Body of pancreas (tissue), 4 donors: Measurements from ENCODE around the gene HSFX3. TPM values are rescaled to one million over a fixed set of nuclear protein-coding genes. Genes with fewer than 3 reads are reported as not detected.

ENCODE experiments used
- ATAC-seq: fragments of 150-250 bp; one replicate; pipeline ENCODE4 v1.9.1; 2016
- DNase-seq, 4 donors: peaks; one replicate each; pipeline ENCODE4 v3.0.0-alpha.2; 2019
- H3K27ac ChIP-seq, 4 donors: fragments of 200-600 bp; sonication (generic); 1 replicate in 3 of 4; 2 replicates in 1 of 4; pipeline versions ENCODE4 v1.5.1 to v1.6.1; 2016 to 2019; ENCODE audit warnings: mild to moderate bottlenecking in 1 of 4, mixed read lengths in 1 of 4, moderate library complexity in 1 of 4
- H3K27me3 ChIP-seq, 2 donors: fragments of 200-600 bp; sonication (generic); one replicate each; pipeline ENCODE4 v1.6.0; 2016; ENCODE audit warnings: mild to moderate bottlenecking in 1 of 2
- H3K36me3 ChIP-seq, 2 donors: fragments of 200-600 bp; sonication (generic); replicated peaks in 1 of 2; 2 replicates each; pipeline ENCODE4 v1.5.1; 2016; ENCODE audit warnings: low read depth in 2 of 2; ENCODE audit not compliant: insufficient read depth in 1 of 2
- H3K4me1 ChIP-seq: fragments of 200-600 bp; sonication (generic); one replicate; pipeline ENCODE4 v1.6.0; 2016
- H3K4me3 ChIP-seq, 2 donors: fragments of 200-600 bp; sonication (generic); 1 replicate in 1 of 2; 2 replicates in 1 of 2; pipeline ENCODE4 v1.5.1; 2016 to 2019
- H3K9me3 ChIP-seq, 3 donors: fragments of 200-600 bp; sonication (generic); 1 replicate in 2 of 3; 2 replicates in 1 of 3; pipeline ENCODE4 v1.5.1; 2016
- CTCF ChIP-seq, 7 experiments: fragments of 450-650 bp in 4 of 7; fragments of 200-600 bp in 3 of 7; sonication (generic) in 3 of 7; IDR thresholded peaks; one replicate each; pipeline ENCODE4 v1.5.1; 2016 to 2019; ENCODE audit warnings: antibody characterized with exemption in 7 of 7
- POLR2A ChIP-seq, 3 donors: fragments of 450-650 bp; IDR thresholded peaks; one replicate each; pipeline ENCODE4 v1.6.1; 2016; ENCODE audit warnings: antibody characterized with exemption in 3 of 3, mild to moderate bottlenecking in 2 of 3
- WGBS, 2 donors: methylation state at CpG; one replicate each; pipeline ENCODE4 v1.1.5; 2017; 5-methylcytosine and 5-hydroxymethylcytosine counted together
- intact Hi-C: fragments of 100-400 bp; cut with DNase I; formaldehyde crosslinking; loops from one replicate; pipeline ENCODE4 v1.15.1; 2023
- total RNA-seq, 2 donors: library from RNA; depleted of rRNA; stranded (reverse); fragments of >200 nt; gene quantifications; one replicate each; pipeline ENCODE4 v1.1.0, GENCODE V29; 2016

The HSFX3 gene
- total RNA-seq, 2 donors from 2014 or later: not detected

- ATAC-seq: no peak
- H3K36me3 ChIP-seq: no peaks in the 10 kb centered on the region
- no peak for DNase-seq
- H3K9me3 ChIP-seq: no peaks in the 10 kb centered on the region
- no peaks in the 10 kb centered on the region for H3K27me3 ChIP-seq
- intact Hi-C loops: no loop called here
- no peak overlapping the region for H3K27ac ChIP-seq
- 25 to 27% methylated on average over 4 of the region's 4 CpGs for WGBS, 2 donors
- H3K4me3 ChIP-seq: no peak overlapping the region
- H3K4me1 ChIP-seq: peaks cover 10% of the 10 kb centered on the region
- TF ChIP-seq POLR2A (IDR thresholded peaks at IDR 0.05): no peak
- no peak for TF ChIP-seq CTCF (IDR thresholded peaks at IDR 0.05)
Observed at GRCh38 chrX:149510386-149510785, 39.3 kb downstream of the HSFX3 start.

GRCh38 chrX:149508467-149508866 is 41.3 kb downstream of the HSFX3 start:
- TF ChIP-seq CTCF (IDR thresholded peaks at IDR 0.05) (no peak), POLR2A (IDR thresholded peaks at IDR 0.05) (no peak)
- WGBS, 2 donors: 30 to 45% methylated on average over 1 of the region's 1 CpG
- ATAC-seq: no peak
- Histone ChIP-seq H3K27me3 (no peaks in the 10 kb centered on the region), H3K4me1 (peaks cover 18% of the 10 kb centered on the region), H3K4me3 (no peak overlapping the region), H3K36me3 (no peaks in the 10 kb centered on the region), H3K9me3 (no peaks in the 10 kb centered on the region), H3K27ac (no peak overlapping the region)
- intact Hi-C loops: no loop called here
- no peak for DNase-seq

GRCh38 chrX:149506349-149506748 is 43.4 kb downstream of the HSFX3 start:
- intact Hi-C loops: no loop called here
- Histone ChIP-seq H3K9me3 (no peaks in the 10 kb centered on the region), H3K36me3 (no peaks in the 10 kb centered on the region), H3K4me1 (peaks cover 13% of the 10 kb centered on the region), H3K4me3 (no peak overlapping the region), H3K27me3 (no peaks in the 10 kb centered on the region), H3K27ac (no peak overlapping the region)
- ATAC-seq (no peak), DNase-seq (no peak)
- TF ChIP-seq POLR2A (IDR thresholded peaks at IDR 0.05) (no peak), CTCF (IDR thresholded peaks at IDR 0.05) (no peak)
- WGBS, 2 donors: 91 to 96% methylated on average over 2 of the region's 2 CpGs

- no peaks in the 10 kb centered on the region for H3K27me3 ChIP-seq
- no peak overlapping the region for H3K4me3 ChIP-seq
- no peaks in the 10 kb centered on the region for H3K36me3 ChIP-seq
- H3K27ac ChIP-seq: peak overlapping the region in 2 of 4 donors; percentile 77 to 88
- H3K4me1 ChIP-seq: peaks cover 13% of the 10 kb centered on the region
- WGBS, 2 donors: 80% methylated on average over 9 of the region's 9 CpGs
- no peaks in the 10 kb centered on the region for H3K9me3 ChIP-seq
- no peak for TF ChIP-seq POLR2A (IDR thresholded peaks at IDR 0.05)
- TF ChIP-seq CTCF (IDR thresholded peaks at IDR 0.05): no peak
- intact Hi-C loops: no loop called here
- ATAC-seq: no peak
- no peak for DNase-seq
Observed at GRCh38 chrX:149505671-149506070, 44.1 kb downstream of the HSFX3 start.

GRCh38 chrX:149504915-149505651 is 44.6 kb downstream of the HSFX3 start, which contains the start of gene IDS:
IDS (minus strand) TSS chrX:149505306; CDS start chrX:149505137, 169 bp downstream.
- intact Hi-C loops: no loop called here
- no peaks in the 10 kb centered on the region for H3K27me3 ChIP-seq
- DNase-seq: peak; percentile 86 to 92 (median 90)
- peak; percentile 98 for ATAC-seq
- H3K36me3 ChIP-seq: no peaks in the 10 kb centered on the region
- H3K9me3 ChIP-seq: no peaks in the 10 kb centered on the region
- WGBS, 2 donors: 0% methylated on average over 17 to 53 of the region's 54 CpGs
- peak within 1 kb of the TSS in 1 of 2 donors; percentile 56 for H3K4me3 ChIP-seq
- no peak for TF ChIP-seq CTCF (IDR thresholded peaks at IDR 0.05)
- TF ChIP-seq POLR2A (IDR thresholded peaks at IDR 0.05): peak; percentile 91 to 95 (median 95)
- H3K4me1 ChIP-seq: peaks cover 13% of the 10 kb centered on the region
- peak within 1 kb of the TSS in 3 of 4 donors; percentile 73 to 88 (median 77) for H3K27ac ChIP-seq
